GM19468 (cell line): ENCODE data around the gene TM9SF3.
"Not testable (repeated sequence)": the region's sequence is repeated elsewhere in the genome, so short reads cannot be mapped to it uniquely, and the experiment has no call there.

Experiments
- ATAC-seq: cut with Tn5 transposase; IDR thresholded peaks from one replicate; pipeline ENCODE4 v1.9.1; 2021; ENCODE audit warnings: mild to moderate bottlenecking, moderate library complexity, moderate number of reproducible peaks; ENCODE audit not compliant: unreplicated experiment; ENCODE audit errors: extremely low read depth

Gene TM9SF3

GRCh38 chr10:96606216-96606615, 19.4 kb upstream of the TM9SF3 start:
- ATAC-seq, result no peak

GRCh38 chr10:96600337-96600736, 13.5 kb upstream of the TM9SF3 start:
- ATAC-seq, result no peak

GRCh38 chr10:96598846-96599245, 12.0 kb upstream of the TM9SF3 start:
- no peak for ATAC-seq

- ATAC-seq, result no peak
Measured at GRCh38 chr10:96596422-96597407, 9.9 kb upstream of the TM9SF3 start.

- ATAC-seq, result no peak
Measured at GRCh38 chr10:96595741-96596140, 8.9 kb upstream of the TM9SF3 start.

GRCh38 chr10:96591946-96592345, 5.1 kb upstream of the TM9SF3 start:
- ATAC-seq, result no peak

GRCh38 chr10:96588616-96589419, 2.0 kb upstream of the TM9SF3 start:
- ATAC-seq, result no peak

GRCh38 chr10:96588060-96588554, 1.3 kb upstream of the TM9SF3 start:
- ATAC-seq, result no peak

GRCh38 chr10:96587264-96588059, 650 bp upstream of the TM9SF3 start:
- no peak for ATAC-seq

- ATAC-seq, result no peak
Measured at GRCh38 chr10:96585736-96586418, 935 bp downstream of the TM9SF3 start.

- no peak for ATAC-seq
Measured at GRCh38 chr10:96584474-96584873, 2.3 kb downstream of the TM9SF3 start.

GRCh38 chr10:96584035-96584434, 2.8 kb downstream of the TM9SF3 start:
- no peak for ATAC-seq

- ATAC-seq, result no peak
Measured at GRCh38 chr10:96579133-96579532, 7.7 kb downstream of the TM9SF3 start.

GRCh38 chr10:96578633-96579032, 8.2 kb downstream of the TM9SF3 start:
- ATAC-seq, result no peak

- no peak for ATAC-seq
Measured at GRCh38 chr10:96578022-96578421, 8.8 kb downstream of the TM9SF3 start.

GRCh38 chr10:96577069-96577468, 9.7 kb downstream of the TM9SF3 start:
- no peak for ATAC-seq

GRCh38 chr10:96576277-96576980, 10.4 kb downstream of the TM9SF3 start:
- ATAC-seq, result no peak

- ATAC-seq, result not testable (repeated sequence)
Measured at GRCh38 chr10:96574564-96574963, 12.2 kb downstream of the TM9SF3 start.

- ATAC-seq, result no peak
Measured at GRCh38 chr10:96573036-96573435, 13.8 kb downstream of the TM9SF3 start.
